Spleen (tissue), 7 donors: Measurements from ENCODE around the gene APCDD1L.

ENCODE experiments used
- POLR2AphosphoS5 ChIP-seq, 3 donors: sonication (generic); formaldehyde crosslinking; IDR thresholded peaks; one replicate each; pipeline ENCODE4 v1.5.1; 2017; ENCODE audit warnings: antibody characterized with exemption in 3 of 3
- TF ChIP-seq, protein P1 (sequence below), 11 experiments: fragments of 200-600 bp in 7 of 11; fragments of 450-650 bp in 4 of 11; sonication (generic) in 4 of 11; IDR thresholded peaks in 8 of 11; conservative IDR thresholded peaks in 3 of 11; 1 replicate in 7 of 11; 2 replicates in 4 of 11; pipeline versions ENCODE4 v1.4.0 to v1.8.0; 2016 to 2021; ENCODE audit warnings: antibody characterized with exemption in 11 of 11, inconsistent platforms in 4 of 11, mild to moderate bottlenecking in 1 of 11
- donor health status: DM: no; HTN: no; CAD: no; lungs with moderate emphysema.
- donor health status: DM: no; HTN: no; CAD: no.
- donor health status: DM: no; HTN: no; CAD: no.

DNA sequence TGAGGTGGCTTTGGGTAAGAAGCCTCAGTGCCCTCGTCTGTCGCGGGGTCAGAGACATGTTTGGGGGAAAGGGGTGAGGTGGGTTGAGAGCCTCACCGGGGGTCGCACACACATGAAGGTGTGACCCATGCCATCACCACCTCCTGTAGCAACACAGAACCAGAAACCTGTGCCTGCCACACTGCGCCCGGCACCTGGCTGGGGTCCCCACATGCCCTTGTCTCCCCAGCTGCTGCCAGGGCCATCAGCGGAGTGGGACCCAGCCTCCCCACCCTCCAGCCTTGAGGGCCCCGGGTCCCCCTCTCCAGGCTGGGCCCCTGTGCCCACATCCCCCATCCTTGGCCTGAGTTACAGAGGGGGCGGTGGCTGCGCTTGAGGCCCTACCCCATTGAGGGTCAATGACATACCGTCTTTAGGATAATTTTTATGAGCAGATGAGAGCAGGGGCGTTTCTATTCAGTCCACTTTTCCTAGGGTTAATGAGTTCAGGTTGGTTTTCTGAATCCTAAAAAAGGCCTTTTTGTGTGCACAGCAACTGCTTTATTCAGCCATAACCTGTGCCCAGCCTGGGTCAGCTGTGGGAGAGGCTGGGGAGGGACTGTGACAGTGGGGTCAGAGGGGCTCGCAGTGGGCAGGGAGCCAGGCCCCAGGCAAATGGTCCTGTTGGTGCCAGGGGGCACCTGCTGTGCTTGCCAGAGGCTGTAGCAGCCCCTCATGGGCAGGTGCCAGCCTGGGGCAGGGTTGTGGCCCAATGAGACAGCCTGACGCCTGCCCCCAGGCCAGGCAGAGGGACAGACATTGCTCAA, 19.4 kb downstream of the APCDD1L start:
- TF ChIP-seq, protein P1, sequence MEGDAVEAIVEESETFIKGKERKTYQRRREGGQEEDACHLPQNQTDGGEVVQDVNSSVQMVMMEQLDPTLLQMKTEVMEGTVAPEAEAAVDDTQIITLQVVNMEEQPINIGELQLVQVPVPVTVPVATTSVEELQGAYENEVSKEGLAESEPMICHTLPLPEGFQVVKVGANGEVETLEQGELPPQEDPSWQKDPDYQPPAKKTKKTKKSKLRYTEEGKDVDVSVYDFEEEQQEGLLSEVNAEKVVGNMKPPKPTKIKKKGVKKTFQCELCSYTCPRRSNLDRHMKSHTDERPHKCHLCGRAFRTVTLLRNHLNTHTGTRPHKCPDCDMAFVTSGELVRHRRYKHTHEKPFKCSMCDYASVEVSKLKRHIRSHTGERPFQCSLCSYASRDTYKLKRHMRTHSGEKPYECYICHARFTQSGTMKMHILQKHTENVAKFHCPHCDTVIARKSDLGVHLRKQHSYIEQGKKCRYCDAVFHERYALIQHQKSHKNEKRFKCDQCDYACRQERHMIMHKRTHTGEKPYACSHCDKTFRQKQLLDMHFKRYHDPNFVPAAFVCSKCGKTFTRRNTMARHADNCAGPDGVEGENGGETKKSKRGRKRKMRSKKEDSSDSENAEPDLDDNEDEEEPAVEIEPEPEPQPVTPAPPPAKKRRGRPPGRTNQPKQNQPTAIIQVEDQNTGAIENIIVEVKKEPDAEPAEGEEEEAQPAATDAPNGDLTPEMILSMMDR (IDR thresholded peaks at IDR 0.05 in 8 of 11, conservative IDR thresholded peaks at IDR 0.05 in 3 of 11): no peak
- no peak for TF ChIP-seq POLR2AphosphoS5 (IDR thresholded peaks at IDR 0.05)
